Melanocyte of skin (primary cell): ENCODE results near the gene BORA. TPM values are rescaled to one million over a fixed set of nuclear protein-coding genes. Genes with fewer than 3 reads are reported as not detected.

Experiments used
- small RNA-seq, 2 donors: library from RNA; depleted of rRNA; stranded (forward); fragments of <200 nt; gene quantifications; one replicate each; pipeline ENCODE3, GENCODE V24; 2012
- total RNA-seq, 2 donors: library from RNA; depleted of rRNA; stranded (reverse); fragments of >200 nt; gene quantifications; 2 replicates each; pipeline ENCODE4 v1.2.3, GENCODE V29; 2012

BORA gene
- 10 to 100 TPM; 12.4 to 20.3 TPM for total RNA-seq

DNA sequence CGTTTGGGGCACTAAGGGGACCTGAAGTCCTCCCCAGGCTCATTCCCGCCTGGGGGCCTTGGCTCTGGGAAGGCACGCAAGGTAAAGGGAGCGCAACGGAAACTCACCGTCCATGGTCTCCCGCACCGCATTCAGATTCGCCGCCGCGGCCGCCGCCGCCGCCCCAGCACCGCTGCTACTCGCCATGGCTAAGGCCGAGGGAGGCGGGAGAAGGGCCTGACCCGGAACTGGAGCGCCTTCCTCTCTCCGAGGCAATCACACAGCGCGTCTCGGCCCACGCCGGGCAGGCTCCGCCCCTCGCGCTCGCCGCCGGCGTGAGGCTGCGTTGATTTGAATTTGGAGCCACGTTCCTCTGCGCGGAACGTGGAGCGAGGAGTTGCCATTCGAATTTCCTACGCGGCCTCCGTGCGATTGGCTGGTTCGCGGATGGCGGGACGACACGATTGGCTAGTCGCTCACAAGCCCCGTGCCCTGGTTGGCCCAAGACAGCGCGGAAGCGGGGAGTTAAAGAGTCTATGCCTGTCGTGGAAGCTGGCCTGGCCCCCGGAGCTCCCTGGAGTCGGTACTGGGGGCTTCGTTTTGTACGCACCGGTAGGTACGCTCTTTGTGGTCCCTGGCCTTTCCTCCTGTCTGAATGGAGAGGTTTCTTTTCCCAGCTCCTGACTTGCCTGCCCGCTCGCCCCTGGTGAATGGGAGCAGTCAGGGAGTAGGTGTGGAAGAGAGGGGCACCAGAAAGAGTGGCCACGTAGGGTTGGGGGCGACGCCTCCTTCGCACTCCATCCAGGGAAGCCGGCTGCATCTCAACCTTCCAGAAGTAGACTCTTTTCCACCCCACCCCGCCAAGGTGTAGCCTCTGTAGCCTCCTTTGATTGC lies at the start of gene BORA, which contains the start of gene MZT1:
Gene BORA, plus strand, starts transcription at position 507 of the 873 bp plus-strand sequence. CDS start 1,018 bp downstream, outside the sequence.
Gene MZT1, minus strand, starts transcription at position 213 of the 873 bp plus-strand sequence. Its CDS starts 27 bp downstream, at position 186.

DNA sequence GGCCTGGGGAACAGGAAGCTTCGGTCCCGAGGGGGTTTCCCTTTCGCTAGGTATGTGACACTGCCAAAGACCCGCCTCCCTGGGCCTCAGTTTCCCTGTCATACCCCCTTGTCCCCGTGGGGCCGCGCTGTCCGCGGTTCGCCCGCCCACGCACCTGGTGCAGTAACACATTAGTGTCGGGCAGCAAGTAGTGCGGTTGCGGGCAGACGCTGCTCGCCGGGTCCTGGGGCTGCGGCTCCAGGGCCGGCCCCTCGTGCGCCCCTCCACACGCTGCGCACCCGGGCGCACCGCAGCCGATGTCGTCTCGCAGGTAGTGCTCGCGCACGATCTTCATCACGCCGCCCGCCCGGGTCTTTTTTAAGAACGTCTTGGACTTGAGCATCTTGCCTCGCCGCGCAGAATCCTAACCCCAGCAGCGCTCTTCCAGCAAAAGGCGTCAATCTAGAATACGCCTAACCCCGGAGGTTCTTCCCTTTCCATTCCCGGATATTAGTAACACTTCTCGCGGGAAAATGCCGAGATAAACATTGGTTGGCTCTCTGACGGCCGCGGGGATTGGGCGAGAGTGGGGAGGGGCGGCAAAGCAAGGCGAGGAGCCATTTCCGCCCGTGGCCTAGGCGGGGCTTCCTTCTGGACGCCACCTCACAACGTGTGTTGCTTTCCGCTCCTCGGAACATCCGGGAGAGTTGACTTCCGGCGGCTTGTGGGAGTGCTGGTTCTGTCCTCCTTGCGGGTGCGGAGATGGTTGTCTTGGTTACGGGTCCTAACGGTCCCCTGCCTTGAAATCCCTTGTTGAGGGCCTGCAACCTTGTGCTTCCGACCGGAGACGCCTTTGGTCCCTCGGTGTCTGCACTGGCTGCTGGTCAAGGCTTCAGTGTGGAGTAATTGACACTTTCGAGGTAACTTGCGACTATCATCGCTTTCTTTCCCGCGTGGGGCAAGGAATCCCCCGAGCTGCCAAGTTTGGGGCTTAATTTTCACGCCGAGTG lies 54.0 kb downstream of the BORA start, which contains the start of the genes DIS3 and PIBF1:
Gene DIS3, minus strand, starts transcription at position 450 of the 989 bp plus-strand sequence. Its CDS starts 68 bp downstream, at position 382.
Gene PIBF1, plus strand, starts transcription at position 683 of the 989 bp plus-strand sequence. CDS start 1,337 bp downstream, outside the sequence.

Small RNAs within 50 kb of the gene (small RNA-seq; reads per million reads assigned to genes)
- 0.09 to 0.29 reads per million in 2 donors for gene RNU6-80P

Other genes with a start within 250 kb of the BORA start
- gene MZT1, start 294 bp upstream of the BORA start, total RNA-seq, result 10 to 100 TPM; 13.4 to 26.0 TPM
- gene DIS3, start 54.0 kb downstream of the BORA start, total RNA-seq, result 10 to 100 TPM; 34.0 to 35.1 TPM
- gene PIBF1, start 54.2 kb downstream of the BORA start, total RNA-seq, result 10 to 100 TPM; 10.7 to 14.7 TPM